Fibroblast of skin of back (primary cell): Measurements from ENCODE around the gene COBL.
"Not testable (repeated sequence)": the region's sequence is repeated elsewhere in the genome, so short reads cannot be mapped to it uniquely, and the experiment has no call there.

Source experiments
- DNase-seq: peaks from one replicate; pipeline ENCODE4 v3.0.0-alpha.2; 2013

The COBL gene

GRCh38 chr7:51229106-51229537, 87.5 kb downstream of the COBL start:
- no peak for DNase-seq

GRCh38 chr7:51228386-51228958, 88.1 kb downstream of the COBL start:
- DNase-seq: no peak

- no peak for DNase-seq
Observed at GRCh38 chr7:51227861-51228260, 88.7 kb downstream of the COBL start.

GRCh38 chr7:51226916-51227535, 89.6 kb downstream of the COBL start:
- no peak for DNase-seq

- DNase-seq: no peak
Observed at GRCh38 chr7:51226063-51226755, 90.4 kb downstream of the COBL start.

GRCh38 chr7:51224811-51225595, 91.6 kb downstream of the COBL start:
- no peak for DNase-seq

GRCh38 chr7:51223505-51223904, 93.1 kb downstream of the COBL start:
- DNase-seq: no peak

GRCh38 chr7:51222916-51223315, 93.7 kb downstream of the COBL start:
- DNase-seq: no peak

GRCh38 chr7:51220226-51220625, 96.4 kb downstream of the COBL start:
- no peak for DNase-seq

- DNase-seq: no peak
Observed at GRCh38 chr7:51219261-51219988, 97.2 kb downstream of the COBL start.

- no peak for DNase-seq
Observed at GRCh38 chr7:51217804-51218203, 98.8 kb downstream of the COBL start.

GRCh38 chr7:51214098-51214497, 102.5 kb downstream of the COBL start:
- no peak for DNase-seq

- DNase-seq: no peak
Observed at GRCh38 chr7:51213618-51214017, 103.0 kb downstream of the COBL start.

- no peak for DNase-seq
Observed at GRCh38 chr7:51210766-51211165, 105.8 kb downstream of the COBL start.

- DNase-seq: no peak
Observed at GRCh38 chr7:51209426-51209825, 107.2 kb downstream of the COBL start.

GRCh38 chr7:51208125-51208524, 108.5 kb downstream of the COBL start:
- DNase-seq: not testable (repeated sequence)

GRCh38 chr7:51198654-51199053, 118.0 kb downstream of the COBL start:
- DNase-seq: no peak

- no peak for DNase-seq
Observed at GRCh38 chr7:51190969-51191368, 125.6 kb downstream of the COBL start.

GRCh38 chr7:51189777-51190176, 126.8 kb downstream of the COBL start:
- DNase-seq: no peak

- no peak for DNase-seq
Observed at GRCh38 chr7:51188987-51189386, 127.6 kb downstream of the COBL start.

- no peak for DNase-seq
Observed at GRCh38 chr7:51187941-51188340, 128.7 kb downstream of the COBL start.

GRCh38 chr7:51186531-51186930, 130.1 kb downstream of the COBL start:
- DNase-seq: peak; percentile 12
